HG02973 (cell line): ENCODE data around the gene AADAT.

Source experiments
- ATAC-seq: cut with Tn5 transposase; IDR thresholded peaks from one replicate; pipeline ENCODE4 v1.9.1; 2021; ENCODE audit warnings: moderate library complexity; ENCODE audit not compliant: unreplicated experiment

The AADAT gene

DNA sequence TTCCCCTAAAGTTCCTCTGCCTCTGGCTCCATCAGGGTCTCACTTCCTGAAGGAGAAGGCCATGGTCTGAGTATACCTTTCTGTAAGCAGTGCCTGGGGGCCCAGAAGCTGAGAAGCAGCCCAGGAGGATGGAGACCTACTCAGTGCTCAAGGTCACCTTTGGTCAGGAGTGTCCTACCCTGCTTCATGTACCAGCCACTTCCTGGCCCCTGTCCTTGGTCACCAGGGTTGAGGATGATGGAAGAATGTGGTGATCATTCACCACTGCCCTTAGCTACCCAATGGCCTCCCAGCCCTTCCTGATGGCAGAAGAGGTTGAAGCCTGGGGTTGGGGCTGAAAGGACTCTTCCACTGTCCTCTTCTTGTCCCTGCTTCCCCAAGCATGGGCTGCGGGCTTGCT is 54.5 kb downstream of the AADAT start:
- no peak for ATAC-seq

DNA sequence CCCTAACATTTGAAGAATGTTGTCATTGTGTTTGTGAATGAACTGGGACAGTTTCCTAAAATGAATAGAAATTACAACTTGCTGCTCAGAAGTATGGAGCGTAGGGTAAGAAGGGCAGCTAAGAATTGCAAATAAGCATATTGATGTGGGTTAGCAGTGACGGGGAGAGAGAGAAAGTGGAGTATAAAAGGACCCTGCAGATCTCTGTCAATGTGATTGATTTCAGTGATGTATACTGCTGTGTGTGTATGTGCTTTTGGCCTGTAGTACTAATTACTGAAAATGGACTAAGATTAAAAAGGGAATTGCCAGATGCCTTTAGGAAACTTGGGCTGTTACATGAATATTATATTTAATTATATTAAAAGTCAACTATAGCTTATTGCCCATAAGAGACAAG is 55.8 kb downstream of the AADAT start:
- no peak for ATAC-seq

DNA sequence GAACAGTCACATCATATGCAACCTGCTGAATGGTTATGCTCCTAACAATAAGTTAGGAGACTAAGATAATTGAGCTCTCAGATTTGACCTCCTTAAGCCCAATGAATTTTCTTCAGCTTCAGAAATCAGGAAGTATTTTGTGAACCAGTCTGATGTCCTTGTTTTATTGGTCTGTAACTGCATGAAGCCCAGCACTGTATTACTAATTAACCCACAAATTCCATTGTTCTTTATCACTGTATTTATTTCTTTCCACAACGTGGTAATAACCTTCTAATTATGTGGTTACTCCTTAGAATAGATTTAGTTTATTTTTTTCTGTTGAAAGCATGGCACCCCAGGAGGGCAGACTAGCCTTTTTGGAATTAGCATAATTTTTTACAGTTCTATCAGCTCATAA is 59.6 kb downstream of the AADAT start:
- no peak for ATAC-seq

DNA sequence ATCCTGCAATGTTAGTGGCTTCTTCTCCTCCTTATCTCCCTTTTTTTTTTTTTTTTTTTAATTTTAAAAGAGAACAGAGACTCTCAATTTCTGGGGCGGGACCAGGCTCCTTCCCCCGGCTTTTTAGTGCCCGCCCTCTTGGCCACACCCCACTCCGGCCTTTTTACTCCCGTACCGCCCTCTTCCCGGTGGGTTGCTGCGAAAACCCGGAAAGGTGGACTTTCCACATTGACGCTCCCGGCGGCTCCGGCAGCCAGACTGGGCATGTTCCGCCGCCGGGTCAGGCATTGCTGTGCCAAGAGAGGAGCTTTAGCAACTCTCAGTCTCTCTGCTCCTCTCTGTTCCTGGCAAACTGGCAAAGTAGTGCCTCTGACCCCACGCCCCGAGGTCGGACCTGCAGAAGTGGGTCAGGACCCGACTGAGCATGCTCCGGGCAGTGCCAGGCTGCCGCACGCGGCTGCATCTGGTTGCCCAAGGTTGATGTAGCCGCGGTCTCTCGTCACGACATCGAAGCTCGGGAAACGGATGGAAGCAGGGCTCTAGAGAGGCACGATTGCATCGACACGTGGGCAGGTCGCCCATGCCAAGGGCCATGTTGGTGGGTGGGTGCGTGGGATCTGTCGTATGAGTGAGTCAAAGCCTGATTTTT is 62.5 kb downstream of the AADAT start:
- ATAC-seq: peak; percentile 71

DNA sequence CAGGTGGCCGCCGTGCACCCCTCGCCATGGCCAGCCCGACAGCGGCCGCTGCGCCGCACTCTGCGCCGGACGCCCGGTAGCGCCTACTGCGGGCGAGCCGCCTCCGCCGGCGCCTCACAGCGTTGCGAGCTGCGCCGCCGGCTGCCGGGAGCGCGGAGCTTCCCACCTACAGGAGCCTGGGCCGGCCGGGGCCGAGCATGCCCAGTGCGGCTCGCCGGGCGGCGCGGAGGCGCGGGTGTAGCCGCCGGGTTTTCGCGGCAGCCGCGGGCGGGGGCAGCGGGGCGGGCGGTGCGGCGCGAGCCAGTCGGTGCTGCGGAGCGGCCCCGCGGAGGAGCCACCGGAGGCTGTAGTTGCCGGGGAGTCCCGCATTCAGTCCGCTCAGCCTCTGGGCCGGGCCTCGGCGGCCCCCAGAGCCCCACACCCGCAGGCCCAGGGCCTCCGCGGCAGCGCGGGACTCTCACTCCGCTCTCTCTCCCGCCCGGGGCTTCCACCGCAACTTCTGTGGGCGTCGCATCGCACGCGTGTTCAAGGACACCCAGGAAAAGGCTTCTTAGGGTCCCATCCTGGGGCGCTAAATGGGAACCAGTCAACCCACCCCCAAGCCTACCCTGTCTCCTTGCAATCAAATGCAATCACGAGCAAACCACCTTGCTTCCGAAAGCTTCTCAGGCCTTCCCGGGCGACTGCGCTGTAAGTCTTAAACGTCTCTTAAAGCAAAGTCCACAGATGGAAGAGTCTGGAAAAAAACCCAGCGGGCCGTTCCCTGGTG is 63.3 kb downstream of the AADAT start, which contains the start of gene MFAP3L:
Gene MFAP3L, minus strand, starts transcription at position 143 of the 769 bp plus-strand sequence. CDS start 20,518 bp downstream, outside the sequence.
- ATAC-seq: peak; percentile 87

DNA sequence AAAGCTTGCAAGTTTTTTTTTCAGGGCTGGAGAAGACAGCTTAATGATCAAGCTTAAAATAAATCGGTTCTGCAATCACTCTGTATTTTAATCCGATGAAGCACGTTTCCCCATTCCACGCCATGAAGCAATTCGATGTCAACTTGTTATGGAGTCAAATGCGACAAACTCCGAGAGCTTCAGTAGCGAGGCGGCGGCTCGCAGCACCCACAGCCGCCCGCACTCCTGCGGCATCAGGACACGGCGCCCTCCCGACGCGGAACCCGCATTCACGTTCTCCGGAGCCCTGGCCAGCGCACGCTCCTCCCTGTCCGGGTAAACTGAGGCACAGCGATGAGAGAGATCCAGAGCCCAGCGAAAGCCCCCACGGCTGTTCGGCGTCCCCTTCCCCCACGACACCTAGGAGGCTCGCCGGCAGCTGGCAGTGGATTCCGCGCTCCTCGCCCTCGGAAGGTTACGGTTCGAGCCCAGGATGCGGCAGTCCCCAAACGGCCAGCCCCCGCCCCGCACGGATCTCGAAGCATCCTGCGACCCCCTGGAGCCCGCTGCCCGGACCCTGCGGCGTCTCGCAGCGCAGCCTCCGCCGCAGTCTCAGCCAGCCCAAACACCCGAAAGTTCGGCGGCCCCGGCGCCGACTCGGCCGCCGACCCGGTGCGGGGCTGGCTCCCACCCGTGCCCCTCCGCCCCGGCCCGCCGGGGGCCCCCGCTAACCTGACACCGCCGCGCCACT is 64.1 kb downstream of the AADAT start:
- no peak for ATAC-seq

DNA sequence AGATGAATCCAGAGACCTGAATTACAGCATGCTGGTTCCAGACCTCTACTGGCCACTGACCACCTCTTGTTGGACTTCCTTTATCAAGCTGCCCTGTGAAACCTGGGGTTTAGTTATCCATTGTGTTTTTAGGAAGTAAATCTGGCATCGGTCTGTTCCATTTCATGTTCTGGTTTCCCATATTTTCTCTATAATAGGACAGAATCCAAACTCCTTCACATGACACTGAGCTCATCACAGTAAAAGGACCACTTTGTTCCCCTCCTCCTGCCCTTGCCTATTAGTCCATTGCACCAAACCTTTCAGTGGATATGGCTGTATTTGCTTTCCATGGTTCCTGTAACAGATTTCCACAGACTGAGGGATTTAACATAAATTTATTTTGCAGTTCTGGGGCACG is 67.5 kb downstream of the AADAT start:
- ATAC-seq: no peak

DNA sequence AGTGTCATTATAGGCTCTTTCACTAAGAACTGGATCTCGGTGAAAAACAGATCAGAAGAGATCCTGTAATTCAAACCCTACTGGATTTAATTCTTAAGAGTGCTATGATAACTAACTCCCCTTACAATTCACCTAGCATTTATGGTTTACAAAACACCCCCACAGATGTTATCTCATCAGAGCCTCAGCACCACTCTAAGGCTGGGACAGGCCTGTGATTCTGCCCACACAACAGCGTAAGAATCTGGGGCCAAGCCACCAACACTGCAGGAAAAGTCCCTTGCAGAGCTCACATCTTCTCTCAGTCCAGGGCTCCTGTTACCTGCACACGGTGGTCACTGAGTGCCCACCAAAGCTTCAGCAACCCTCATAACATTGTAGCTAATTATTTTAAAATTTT is 72.5 kb downstream of the AADAT start:
- no peak for ATAC-seq

DNA sequence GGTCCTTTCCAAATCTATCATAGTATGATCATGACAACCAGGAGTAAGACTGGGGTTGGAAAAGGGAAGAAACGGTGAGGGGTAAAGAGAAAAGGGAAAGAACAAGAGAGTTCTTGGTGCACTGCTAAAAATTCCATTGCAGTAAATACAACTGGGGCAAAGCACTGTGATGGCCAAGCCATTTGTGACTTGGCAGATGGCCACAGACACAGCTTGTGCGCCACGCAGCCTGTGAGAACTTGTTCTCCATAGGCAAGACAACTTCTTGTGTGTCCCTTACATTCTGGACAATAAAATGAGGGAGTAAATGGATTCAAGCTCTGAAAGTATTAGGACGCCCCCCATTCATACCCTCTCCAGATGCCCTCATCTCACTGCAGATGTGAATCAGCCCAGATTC is 74.5 kb downstream of the AADAT start:
- ATAC-seq: no peak

DNA sequence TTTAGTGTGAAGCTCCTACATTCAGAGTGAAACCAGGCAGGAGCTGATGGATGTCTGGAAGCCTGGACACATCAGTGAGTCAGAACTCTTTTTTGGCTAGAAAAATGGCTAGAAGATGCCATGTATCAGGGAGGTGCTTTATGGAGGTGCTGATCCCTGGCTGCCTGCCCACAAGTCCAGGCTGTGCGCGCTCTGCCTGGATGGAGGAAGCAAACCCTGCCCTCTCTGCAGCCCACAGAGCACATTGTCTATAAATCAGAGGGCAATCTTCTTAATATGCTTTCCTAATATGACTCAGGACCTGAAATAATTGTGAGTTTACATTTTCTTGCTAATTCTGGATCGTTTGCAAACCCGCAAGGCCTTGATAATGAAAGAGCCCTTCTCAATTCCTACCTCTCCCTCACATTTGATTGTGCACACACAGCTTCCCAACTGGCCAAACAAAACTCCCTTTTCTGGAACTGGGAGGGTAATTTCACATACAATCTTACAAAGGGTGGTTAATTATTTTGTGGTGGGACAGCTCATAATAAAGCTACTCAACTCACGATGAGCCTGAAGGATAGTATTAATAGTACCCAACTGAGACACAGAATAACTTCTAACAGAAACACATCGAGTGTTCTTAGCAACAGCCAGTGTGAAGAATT is 75.3 kb downstream of the AADAT start:
- no peak for ATAC-seq

DNA sequence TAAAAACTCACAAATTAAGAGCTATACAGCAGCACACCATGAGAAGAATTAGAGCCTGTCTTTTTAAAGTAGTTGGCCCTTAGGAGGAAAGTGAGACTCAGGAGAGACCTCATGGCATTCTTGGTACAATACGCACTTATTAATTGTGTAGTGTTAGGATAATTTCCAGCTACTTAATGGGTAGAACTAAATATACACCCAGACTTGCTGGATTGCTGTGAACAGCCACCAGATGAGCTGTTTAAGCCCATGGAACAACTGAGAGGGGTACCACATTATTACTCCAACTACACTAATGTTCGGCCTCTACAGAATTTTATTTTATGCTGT is 77.2 kb downstream of the AADAT start:
- no peak for ATAC-seq

DNA sequence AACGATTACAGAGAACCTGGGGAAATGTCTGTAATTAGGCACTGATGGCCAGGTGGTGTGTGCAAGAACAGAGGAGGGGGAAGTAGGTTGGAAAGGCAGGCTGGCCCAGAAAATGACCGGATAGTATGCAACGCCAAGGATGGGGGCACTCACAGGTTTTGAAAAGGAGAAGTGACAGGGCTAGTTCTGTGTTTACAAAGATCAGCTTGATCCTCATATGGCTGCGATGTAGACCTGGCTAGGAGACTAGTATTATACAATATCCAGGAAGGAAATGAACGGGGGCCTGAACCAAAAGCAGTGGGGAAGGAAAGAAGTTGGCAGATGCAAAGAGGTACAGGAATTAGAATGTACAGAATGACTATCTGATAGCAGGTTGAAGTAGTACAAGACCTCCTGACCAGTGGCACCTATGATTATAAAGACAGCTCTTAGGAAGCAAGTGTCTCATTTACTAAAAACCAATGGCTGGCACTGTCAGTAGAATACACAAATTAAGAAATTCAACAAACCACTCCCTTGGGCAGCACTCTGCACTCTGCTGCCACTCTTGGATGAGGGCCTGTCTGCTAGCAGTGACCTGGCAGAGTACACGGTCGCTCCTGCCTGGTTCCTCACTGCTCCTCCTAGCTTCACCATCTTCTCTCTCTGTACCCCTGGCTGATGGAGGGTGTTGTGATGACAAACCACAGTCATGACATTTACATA is 77.7 kb downstream of the AADAT start:
- no peak for ATAC-seq
